ENCODE data around the gene ARHGAP40. TPM values are rescaled to one million over a fixed set of nuclear protein-coding genes. Genes with fewer than 3 reads are reported as not detected.

Gene ARHGAP40
- total RNA-seq, 3 donors from 2014 or later, result not detected

GRCh38 chr20:38685271-38685670 is 83.7 kb downstream of the ARHGAP40 start:
- Mint-ChIP-seq H3K36me3 (ENCODE audit: insufficient read depth) (no peaks in the 10 kb centered on the region), H3K4me1 (ENCODE audit: low read depth) (no peaks in the 10 kb centered on the region), H3K9me3 (no peaks in the 10 kb centered on the region), H3K4me3 (no peak overlapping the region), H3K27me3 (ENCODE audit: low read depth) (peaks cover 77% of the 10 kb centered on the region)
- DNase-seq (no peak), ATAC-seq (no peak)

GRCh38 chr20:38685853-38686473 is 84.4 kb downstream of the ARHGAP40 start:
- no peak for ATAC-seq
- no peaks in the 10 kb centered on the region for H3K9me3 Mint-ChIP-seq
- no peak overlapping the region for H3K4me3 Mint-ChIP-seq
- peaks cover 71% of the 10 kb centered on the region for H3K27me3 Mint-ChIP-seq (ENCODE audit: low read depth)
- no peaks in the 10 kb centered on the region for H3K36me3 Mint-ChIP-seq (ENCODE audit: insufficient read depth)
- DNase-seq, result peak; percentile 9
- H3K4me1 Mint-ChIP-seq (ENCODE audit: low read depth), result no peaks in the 10 kb centered on the region

DNA sequence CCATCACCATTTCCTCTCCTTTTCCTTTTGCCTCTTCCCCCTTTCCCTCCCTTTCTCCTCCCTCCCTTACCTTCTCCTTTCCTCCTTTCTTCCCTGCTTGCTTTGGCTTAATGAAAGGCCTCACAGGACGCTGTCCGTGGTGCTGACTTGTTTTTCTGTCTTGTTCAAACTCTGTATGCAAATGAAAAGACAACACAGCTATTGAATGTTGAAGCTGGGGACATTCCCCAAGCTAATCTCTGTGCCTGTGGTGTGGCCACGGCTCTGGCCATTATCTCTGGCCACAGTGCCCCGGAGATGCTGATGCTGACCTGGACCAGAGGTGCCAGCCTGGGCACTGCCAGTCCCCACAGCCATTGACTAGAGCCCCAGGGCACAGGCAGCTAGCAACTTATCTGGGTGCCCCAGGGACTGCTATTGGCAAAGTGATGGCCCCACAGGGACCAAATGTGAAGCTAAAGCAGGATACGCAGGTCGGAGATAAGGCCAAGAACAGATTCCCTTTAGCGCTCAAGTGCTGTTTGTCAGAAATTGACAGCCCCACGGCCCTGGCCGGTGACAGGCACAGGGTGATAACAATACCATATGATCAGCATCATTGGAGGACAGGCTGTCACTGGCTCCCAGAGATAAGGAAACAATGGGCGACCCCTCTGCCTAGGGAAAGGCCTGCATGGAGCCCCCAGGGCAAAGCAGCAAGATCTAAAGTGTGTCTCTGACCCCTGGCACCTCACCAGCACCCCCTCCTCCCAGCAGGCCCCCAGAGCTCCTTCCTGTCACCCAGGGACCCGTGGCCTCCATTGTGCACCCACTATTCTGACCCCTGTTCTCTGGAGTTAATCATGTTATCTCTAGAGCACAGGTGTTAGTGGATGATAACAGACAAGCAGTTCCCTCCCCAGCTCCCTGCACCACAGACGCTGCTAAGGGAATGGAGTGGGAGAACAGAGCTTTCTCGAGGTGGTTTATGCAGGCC is 91.1 kb downstream of the ARHGAP40 start:
- Mint-ChIP-seq H3K36me3 (ENCODE audit: insufficient read depth) (no peaks in the 10 kb centered on the region), H3K4me3 (no peak overlapping the region), H3K4me1 (ENCODE audit: low read depth) (no peaks in the 10 kb centered on the region), H3K27me3 (ENCODE audit: low read depth) (peaks cover 41% of the 10 kb centered on the region), H3K9me3 (peaks cover 10% of the 10 kb centered on the region)
- DNase-seq, result peak; percentile 37
- peak in 1 of 2 donors; percentile 35 for ATAC-seq

- H3K36me3 Mint-ChIP-seq (ENCODE audit: insufficient read depth), result no peaks in the 10 kb centered on the region
- ATAC-seq (no peak), DNase-seq (no peak)
- no peaks in the 10 kb centered on the region for H3K4me1 Mint-ChIP-seq (ENCODE audit: low read depth)
- H3K4me3 Mint-ChIP-seq, result no peak overlapping the region
- peaks cover 8% of the 10 kb centered on the region for H3K9me3 Mint-ChIP-seq
- H3K27me3 Mint-ChIP-seq (ENCODE audit: low read depth), result peaks cover 24% of the 10 kb centered on the region
These were observed 95.7 kb downstream of the ARHGAP40 start for GRCh38 chr20:38697306-38697705.

DNA sequence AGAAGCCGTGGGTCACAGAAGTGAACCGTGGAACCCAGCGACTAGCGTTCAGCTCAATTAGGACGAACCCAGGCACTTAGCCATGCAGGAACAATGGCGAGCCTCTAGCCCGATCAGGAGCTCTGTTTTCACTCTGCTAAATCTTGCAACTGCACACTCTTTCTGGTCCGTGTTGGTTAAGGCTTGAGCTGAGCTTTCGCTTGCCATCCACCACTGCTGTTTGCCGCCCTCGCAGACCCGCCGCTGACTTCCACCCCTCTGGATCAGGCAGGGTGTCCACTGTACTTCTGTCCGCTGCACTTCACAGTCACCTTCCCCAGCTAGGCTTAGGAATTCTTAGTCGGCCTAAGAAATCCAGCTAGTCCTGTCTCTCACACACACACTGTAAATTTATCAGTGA is 96.9 kb downstream of the ARHGAP40 start:
- no peak for ATAC-seq
- no peaks in the 10 kb centered on the region for H3K4me1 Mint-ChIP-seq (ENCODE audit: low read depth)
- H3K9me3 Mint-ChIP-seq, result peaks cover 5% of the 10 kb centered on the region
- H3K4me3 Mint-ChIP-seq, result no peak overlapping the region
- no peaks in the 10 kb centered on the region for H3K36me3 Mint-ChIP-seq (ENCODE audit: insufficient read depth)
- no peak for DNase-seq
- H3K27me3 Mint-ChIP-seq (ENCODE audit: low read depth), result peaks cover 31% of the 10 kb centered on the region

DNA sequence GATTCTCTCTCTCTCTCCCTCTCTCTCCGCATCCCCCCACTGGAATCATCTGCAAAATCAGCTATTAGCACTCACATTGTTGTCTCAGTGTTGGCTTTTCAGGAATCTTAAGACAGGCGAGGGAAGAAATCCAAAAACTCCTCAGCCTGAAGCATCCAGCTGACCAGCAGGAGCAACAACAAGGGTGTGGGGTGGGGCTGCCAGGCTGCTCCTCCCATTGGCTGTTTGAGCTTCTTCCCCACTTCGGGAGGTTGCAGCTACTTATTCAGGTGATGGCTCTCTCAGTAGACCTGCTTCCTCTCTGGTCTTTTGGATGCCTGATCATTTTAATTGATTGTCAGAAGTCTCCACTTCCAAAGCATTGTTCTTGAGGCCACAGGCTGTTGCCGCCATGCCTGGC is 98.5 kb downstream of the ARHGAP40 start:
- H3K4me1 Mint-ChIP-seq (ENCODE audit: low read depth), result no peaks in the 10 kb centered on the region
- no peak overlapping the region for H3K4me3 Mint-ChIP-seq
- ATAC-seq (no peak), DNase-seq (no peak)
- no peaks in the 10 kb centered on the region for H3K9me3 Mint-ChIP-seq
- H3K36me3 Mint-ChIP-seq (ENCODE audit: insufficient read depth), result no peaks in the 10 kb centered on the region
- peaks cover 35% of the 10 kb centered on the region for H3K27me3 Mint-ChIP-seq (ENCODE audit: low read depth)

Other genes starting within 250 kb of the ARHGAP40 start
- gene SNHG17, start 166.5 kb upstream of the ARHGAP40 start, total RNA-seq, result 100 to 1,000 TPM; 138 to 310 (median 239) TPM
- gene RALGAPB, start 129.0 kb upstream of the ARHGAP40 start, total RNA-seq, result 10 to 100 TPM; 23.7 to 25.5 (median 24.8) TPM
- gene ADIG, start 20.6 kb upstream of the ARHGAP40 start, total RNA-seq, result not detected
- not detected for gene SLC32A1, start 122.7 kb downstream of the ARHGAP40 start, total RNA-seq
- gene ACTR5, start 146.7 kb downstream of the ARHGAP40 start, total RNA-seq, result 10 to 100 TPM; 20.1 to 23.0 (median 21.1) TPM
- 100 to 1,000 TPM; 148 to 163 (median 160) TPM for gene PPP1R16B, start 203.9 kb downstream of the ARHGAP40 start, total RNA-seq